ENCODE results near the gene CASTOR2. TPM values are rescaled to one million over a fixed set of nuclear protein-coding genes. Genes with fewer than 3 reads are reported as not detected.
"Not testable (repeated sequence)": the region's sequence is repeated elsewhere in the genome, so short reads cannot be mapped to it uniquely, and the experiment has no call there.

Gene CASTOR2
- total RNA-seq, 1 donor from 2014 or later = 8.3 TPM

- not testable (repeated sequence) for DNase-seq
Observed at GRCh38 chr7:74994869-74995543, 30.5 kb downstream of the CASTOR2 start.

DNA sequence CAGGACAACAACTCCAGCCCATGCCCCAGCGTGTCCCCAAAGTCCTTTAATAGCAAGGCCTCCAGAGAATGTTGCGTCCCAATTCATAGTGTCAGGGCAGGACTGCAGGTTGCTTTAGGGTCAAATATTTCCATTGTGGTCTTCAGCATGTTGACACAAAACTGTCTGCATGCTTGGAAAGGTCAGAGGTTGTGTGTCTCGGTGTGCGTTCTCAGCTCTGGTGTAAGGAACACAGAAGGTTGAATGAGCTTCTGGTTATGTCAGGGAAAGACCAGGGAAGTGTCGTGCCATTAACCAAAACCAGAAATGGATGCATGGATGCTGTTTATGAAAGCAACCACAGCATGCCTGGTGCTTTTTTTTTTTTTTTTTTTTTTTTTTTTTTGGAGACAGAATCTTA, 31.9 kb downstream of the CASTOR2 start:
- not testable (repeated sequence) for DNase-seq

DNA sequence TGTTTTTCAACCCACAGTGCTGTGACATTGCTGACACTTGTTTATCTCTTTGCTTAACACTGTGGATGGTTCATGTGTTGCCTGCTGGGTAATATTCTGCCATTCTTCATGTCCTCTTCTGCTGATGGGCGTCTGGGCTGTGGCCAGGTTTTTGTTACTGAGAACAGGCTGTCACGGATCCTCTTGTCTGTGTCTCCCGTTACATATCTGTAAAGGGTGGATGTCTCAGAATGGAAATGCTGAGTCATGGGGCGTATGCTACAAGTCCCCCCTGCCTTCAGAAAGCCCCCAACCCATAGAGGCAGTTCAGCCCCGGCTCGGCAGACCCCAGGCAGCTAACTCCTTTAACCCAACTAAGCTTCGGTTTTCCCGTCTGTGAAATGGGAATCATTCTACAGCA, 33.3 kb downstream of the CASTOR2 start:
- DNase-seq = not testable (repeated sequence)

GRCh38 chr7:75001356-75001755, 36.9 kb downstream of the CASTOR2 start:
- not testable (repeated sequence) for DNase-seq

- DNase-seq = no peak
Observed at GRCh38 chr7:75010036-75010435, 45.5 kb downstream of the CASTOR2 start.

DNA sequence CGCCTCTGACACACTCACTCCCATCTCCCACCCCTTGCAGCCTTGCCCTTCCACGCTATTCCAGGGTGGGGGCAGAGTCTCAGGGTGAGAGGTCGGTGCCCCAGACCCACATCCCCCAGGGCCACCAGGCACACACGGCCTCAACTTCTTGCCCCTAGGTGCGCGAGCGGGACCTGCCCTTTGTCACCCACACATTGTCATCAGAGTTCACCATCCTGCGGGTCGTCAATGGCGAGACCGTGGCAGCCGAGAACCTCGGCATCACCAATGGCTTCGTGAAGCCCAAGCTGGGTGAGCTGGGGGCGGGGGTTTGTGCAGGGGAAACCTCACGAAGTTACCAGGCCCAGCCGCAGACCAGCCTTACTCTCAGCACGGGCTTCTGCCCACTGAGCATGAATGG, 53.3 kb downstream of the CASTOR2 start:
- no peak for DNase-seq

DNA sequence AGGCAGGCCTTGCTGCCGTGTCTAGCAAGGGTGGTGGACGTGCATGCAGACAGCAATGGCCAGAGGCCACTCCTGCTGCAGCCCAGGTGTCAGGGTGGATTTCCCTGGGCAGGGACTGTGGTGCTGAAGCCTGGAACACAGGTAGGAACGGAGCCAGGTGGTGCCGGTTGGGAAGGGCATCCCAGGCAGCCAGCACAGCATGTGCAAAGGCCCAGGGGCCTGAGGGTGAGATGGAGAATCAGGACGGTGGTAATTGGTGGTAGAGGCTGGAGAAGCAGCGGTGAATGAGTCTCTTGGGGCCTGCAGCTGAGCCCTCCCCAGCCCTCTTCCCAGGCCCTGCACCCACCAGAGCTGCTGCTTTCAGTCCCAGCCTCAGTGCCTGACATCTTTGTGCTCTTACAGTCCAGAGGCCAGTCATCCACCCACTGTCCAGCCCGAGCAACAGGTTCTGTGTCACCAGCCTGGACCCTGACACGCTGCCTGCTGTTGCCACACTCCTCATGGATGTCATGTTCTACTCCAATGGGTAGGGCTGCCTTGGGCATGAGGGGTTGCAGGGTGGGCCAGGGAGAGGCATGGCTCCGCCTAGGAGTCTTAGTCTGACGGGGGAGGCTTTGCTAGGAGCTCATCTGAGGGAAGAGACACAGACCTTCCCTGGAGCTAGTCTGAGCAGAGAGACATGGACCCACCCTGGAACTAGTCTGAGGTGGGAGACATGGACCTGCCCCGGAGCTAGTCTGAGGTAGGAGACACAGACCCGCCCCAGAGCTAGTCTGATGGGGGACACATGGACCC, 54.3 kb downstream of the CASTOR2 start:
- DNase-seq = no peak

GRCh38 chr7:75019800-75020199, 55.3 kb downstream of the CASTOR2 start:
- DNase-seq = no peak

DNA sequence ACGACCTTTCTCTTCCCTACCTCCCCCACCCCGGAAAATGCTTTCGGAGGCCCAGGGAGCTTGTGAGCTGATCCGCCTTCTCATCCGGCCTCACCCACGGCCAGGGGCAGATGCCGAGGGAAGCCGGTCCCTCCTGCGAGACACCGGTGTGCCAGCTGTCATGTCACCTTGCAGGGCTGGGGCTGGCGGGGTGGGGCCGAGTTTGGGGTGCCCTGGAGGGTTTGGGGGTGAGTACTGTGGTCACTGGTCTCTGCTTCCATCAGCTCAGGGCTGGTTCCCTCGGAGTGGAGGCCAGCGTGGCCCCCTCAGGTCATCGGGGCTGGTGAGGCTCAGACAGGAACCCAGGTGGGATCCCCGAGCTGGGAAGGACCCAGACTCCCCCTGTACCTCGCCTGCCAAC, 60.4 kb downstream of the CASTOR2 start:
- no peak for DNase-seq

DNA sequence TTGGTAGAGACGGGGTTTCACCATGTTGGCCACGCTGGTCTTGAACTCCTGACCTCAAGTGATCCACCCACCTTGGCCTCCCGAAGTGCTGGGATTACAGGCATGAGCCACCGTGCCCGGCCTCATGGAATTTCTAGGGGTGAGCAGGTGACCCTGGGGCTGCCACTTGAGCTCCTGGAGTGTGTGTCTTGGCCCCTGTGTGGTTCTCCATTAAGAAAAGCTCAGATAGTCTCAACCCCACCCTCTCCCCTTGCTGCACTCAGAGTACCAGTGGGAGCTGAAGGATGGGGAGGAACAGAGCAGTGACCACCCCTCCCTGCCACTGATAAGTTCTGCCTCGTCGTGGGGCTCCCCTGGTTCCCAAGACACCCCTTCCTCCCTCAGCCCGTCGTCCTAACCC, 63.8 kb downstream of the CASTOR2 start:
- DNase-seq = no peak

- DNase-seq = no peak
Observed at GRCh38 chr7:75033064-75033463, 68.6 kb downstream of the CASTOR2 start.

DNA sequence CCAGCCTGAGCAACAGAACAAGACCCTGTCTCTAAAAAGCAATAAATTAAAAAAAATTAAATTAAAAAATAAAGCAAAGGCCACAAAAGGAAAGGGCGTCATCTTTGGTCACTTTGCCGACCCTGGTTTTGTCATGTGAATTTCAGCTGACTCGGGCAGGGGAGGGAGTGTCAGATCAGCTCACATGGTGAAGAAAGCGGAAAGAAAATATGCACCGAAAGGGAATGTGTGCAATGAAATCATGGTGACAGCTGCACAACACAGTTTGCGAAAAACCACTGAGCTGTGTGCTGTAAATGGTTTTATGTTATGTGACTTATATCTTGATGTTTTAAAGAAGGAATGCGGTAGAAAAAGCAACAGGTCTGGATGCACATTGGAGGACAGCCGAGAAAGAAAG, 69.3 kb downstream of the CASTOR2 start:
- DNase-seq = no peak

DNA sequence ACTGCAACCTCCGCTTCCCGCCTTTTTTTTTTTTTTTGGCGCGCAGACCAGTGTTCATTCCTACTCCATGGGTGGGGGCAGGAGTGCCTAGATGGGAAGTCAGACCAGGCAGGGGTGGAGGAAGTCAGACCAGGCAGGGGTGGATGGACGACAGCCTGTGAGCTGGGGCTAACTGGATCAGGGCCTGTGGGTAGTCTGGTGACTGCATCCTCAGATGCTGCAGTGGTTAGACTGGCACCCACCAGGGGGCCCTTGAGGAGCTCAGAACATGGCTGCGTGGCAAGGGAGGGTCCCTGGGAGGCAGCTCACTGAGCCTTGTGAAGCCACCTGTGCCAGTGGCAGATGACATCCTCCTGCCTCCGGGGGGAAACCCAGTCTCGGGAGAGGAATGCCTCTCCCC, 74.0 kb downstream of the CASTOR2 start:
- no peak for DNase-seq

- DNase-seq = no peak
Observed at GRCh38 chr7:75039166-75039565, 74.7 kb downstream of the CASTOR2 start.

DNA sequence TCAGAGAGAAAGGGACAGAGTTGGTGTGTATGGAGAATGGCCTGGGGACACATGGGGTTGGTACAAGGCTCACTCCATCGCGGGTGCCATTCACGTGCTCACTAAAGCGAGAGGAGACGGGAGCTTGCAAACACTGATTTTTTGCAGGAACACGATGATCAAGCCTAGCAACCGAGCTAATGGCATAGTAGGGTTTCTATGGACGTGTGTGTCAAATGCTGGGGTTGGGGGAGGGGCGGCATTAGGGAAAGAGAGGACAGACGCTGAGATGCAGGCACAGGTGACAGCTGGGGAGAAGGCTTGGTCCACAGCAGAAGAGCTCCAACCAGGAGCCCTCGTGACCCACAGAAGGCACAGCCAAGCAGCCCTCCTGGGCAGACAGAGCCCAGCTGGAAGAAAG, 75.2 kb downstream of the CASTOR2 start:
- no peak for DNase-seq

DNA sequence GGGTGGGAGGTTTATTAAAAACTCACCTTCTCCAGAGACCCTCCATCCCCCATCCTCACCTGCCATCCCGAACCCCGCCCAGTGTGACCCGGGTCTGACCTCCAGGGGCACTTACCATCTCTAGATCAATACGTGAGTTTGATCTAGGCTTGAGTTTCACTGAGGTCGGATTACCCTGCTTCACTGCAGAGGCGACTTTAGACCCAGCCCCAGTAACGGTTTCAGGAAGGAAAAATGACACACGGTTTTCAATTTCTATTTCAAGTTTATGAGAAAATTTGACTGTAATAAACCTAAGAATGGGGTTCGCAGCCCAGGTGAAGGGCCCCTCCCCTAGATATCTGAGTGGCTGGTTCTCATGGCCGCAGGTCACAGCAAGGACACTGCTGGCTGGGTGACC, 76.0 kb downstream of the CASTOR2 start:
- no peak for DNase-seq

- no peak for DNase-seq
Observed at GRCh38 chr7:75042286-75042685, 77.8 kb downstream of the CASTOR2 start.

GRCh38 chr7:75042831-75043703, 78.6 kb downstream of the CASTOR2 start:
- DNase-seq = no peak

DNA sequence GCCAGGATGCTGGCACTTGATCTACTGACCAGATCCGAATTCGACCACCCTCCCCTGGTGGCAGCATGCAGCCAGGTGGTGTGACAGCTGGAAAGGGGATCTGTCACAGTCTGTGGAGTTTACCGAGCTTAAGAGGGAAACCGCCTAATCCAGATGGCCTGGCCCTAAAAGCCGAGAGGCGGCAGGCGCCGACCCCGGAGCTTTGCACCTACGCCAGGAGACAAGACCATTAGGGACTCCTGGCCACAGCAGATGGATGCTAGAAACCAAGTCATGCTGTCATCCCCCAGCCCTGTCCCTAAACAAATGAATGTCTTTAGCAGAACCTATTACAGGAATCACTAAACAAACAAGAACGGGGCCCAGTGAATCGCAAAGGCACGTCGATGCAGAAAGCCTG, 81.4 kb downstream of the CASTOR2 start:
- DNase-seq = no peak

DNA sequence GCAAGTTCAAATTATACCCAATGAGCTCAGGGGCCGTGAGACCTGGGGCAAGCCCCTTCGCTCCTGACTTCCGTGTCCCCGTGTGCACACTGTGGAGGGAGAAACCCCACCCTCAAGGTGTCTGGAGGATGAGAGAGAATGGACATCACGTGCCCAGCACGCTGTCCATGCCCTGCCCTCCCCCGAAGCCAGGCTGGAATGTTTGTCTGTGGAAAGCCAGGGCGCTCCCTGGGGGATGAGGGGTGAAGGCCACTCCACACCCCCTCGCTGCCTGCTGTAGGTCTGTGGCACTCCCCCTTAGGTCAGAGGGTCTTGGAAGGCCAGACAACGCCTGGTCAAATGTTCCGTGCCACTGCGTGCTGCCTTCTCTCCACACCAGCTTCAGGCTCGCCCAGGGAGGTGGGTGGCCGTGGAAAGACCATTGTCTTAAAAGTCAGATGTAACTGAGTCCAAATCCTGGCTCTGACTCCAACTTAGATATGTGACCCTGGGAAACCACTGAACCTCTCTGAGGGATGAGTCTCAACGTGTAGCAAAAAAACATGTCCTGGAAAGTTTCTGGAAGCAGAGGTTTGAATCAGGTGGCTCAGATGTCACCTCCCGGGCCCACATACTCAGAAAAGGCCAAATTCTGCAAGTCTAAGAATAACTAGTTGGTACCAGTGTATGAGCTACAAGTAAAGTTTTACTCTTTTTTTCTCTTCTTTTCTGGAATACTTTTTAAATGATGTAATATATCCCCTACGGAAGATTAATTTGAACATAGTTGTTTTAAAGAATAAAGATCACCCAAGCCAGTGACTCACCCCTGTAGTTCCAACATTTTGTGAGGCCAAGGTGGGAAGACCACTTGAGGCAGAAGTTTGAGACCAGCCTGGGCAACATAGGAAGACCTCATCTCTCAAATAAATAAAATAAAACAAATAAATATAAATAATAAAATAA, 84.2 kb downstream of the CASTOR2 start:
- no peak for DNase-seq

DNA sequence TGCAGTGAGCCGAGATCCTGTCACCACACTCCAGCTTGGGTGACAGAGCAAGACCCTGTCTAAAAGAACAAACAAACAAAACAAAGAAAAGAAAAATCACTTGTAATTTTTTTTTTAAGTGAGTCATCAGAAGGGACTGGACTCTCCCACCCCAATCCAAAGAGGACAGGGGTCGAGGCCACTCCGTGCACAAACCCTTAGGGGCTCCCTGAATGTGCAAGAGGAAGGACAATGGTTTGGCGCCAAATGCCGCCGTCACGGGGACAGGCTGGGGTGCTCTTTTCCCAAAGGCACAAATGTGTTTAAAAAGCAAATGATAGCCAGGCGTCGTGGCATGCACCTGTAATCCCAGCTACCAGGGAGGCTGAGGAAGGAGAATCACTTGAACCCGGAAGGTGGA, 85.3 kb downstream of the CASTOR2 start:
- no peak for DNase-seq

GRCh38 chr7:75050501-75050900, 86.0 kb downstream of the CASTOR2 start:
- no peak for DNase-seq
